IMR-90 (cell line): Measurements from ENCODE around the gene AAR2.

Experiments used
- CEBPB ChIP-seq: IDR thresholded peaks from 2 replicates; pipeline ENCODE4 v1.6.1; 2012; ENCODE audit warnings: low read depth, low read length, improper control_type of control experiment
- CHD1 ChIP-seq: IDR thresholded peaks from 2 replicates; pipeline ENCODE4 v1.6.1; 2012; ENCODE audit warnings: low read depth, low read length, improper control_type of control experiment
- CTCF ChIP-seq: conservative IDR thresholded peaks from 2 replicates; pipeline ENCODE4 v1.5.1; 2012; ENCODE audit warnings: mild to moderate bottlenecking, low read depth, low read length, improper control_type of control experiment
- FOS ChIP-seq: fragments of 150-350 bp; IDR thresholded peaks from 2 replicates; pipeline ENCODE4 v1.6.1; 2016; ENCODE audit warnings: low read depth, low read length
- MAFK ChIP-seq: IDR thresholded peaks from 2 replicates; pipeline ENCODE4 v1.6.1; 2012; ENCODE audit warnings: low read depth, low read length, improper control_type of control experiment
- MAZ ChIP-seq: IDR thresholded peaks from 2 replicates; pipeline ENCODE4 v1.6.1; 2012; ENCODE audit warnings: low read depth, mild to moderate bottlenecking, low read length, improper control_type of control experiment, moderate library complexity, borderline replicate concordance
- MXI1 ChIP-seq: IDR thresholded peaks from 2 replicates; pipeline ENCODE4 v1.6.1; 2012; ENCODE audit warnings: low read depth, mild to moderate bottlenecking, low read length, moderate library complexity, borderline replicate concordance
- POLR2A ChIP-seq: IDR thresholded peaks from 2 replicates; pipeline ENCODE4 v1.6.1; 2012; ENCODE audit warnings: mild to moderate bottlenecking, low read depth, low read length
- RAD21 ChIP-seq: IDR thresholded peaks from 2 replicates; pipeline ENCODE4 v1.6.1; 2012; ENCODE audit warnings: low read length, improper control_type of control experiment
- RCOR1 ChIP-seq: IDR thresholded peaks from 2 replicates; pipeline ENCODE4 v1.6.1; 2012; ENCODE audit warnings: mild to moderate bottlenecking, low read length, improper control_type of control experiment; ENCODE audit not compliant: insufficient replicate concordance
- RFX5 ChIP-seq: IDR thresholded peaks from 2 replicates; pipeline ENCODE4 v1.8.0; 2012; ENCODE audit warnings: low read depth, mild to moderate bottlenecking, low read length, moderate library complexity
- USF2 ChIP-seq: fragments of 150-350 bp; IDR thresholded peaks from 2 replicates; pipeline ENCODE4 v1.6.1; 2017; ENCODE audit warnings: mild to moderate bottlenecking, antibody characterized with exemption, low read length, low read depth
- TF ChIP-seq, protein P1 (sequence below): fragments of 150-350 bp; IDR thresholded peaks from 2 replicates; pipeline ENCODE4 v1.6.1; 2016; ENCODE audit warnings: low read depth, mild to moderate bottlenecking, low read length, moderate library complexity, borderline replicate concordance

GRCh38 chr20:36208257-36208656, 28.0 kb upstream of the AAR2 start:
- TF ChIP-seq CTCF (no peak), POLR2A (no peak), MAZ (no peak), RCOR1 (no peak), USF2 (no peak), MAFK (no peak), MXI1 (no peak), CEBPB (no peak), RAD21 (no peak), RFX5 (no peak), CHD1 (no peak), FOS (no peak)
- TF ChIP-seq, protein P1, sequence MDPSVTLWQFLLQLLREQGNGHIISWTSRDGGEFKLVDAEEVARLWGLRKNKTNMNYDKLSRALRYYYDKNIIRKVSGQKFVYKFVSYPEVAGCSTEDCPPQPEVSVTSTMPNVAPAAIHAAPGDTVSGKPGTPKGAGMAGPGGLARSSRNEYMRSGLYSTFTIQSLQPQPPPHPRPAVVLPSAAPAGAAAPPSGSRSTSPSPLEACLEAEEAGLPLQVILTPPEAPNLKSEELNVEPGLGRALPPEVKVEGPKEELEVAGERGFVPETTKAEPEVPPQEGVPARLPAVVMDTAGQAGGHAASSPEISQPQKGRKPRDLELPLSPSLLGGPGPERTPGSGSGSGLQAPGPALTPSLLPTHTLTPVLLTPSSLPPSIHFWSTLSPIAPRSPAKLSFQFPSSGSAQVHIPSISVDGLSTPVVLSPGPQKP, result no peak
